H9 (cell line): ENCODE data around the gene MYO18A. TPM values are rescaled to one million over a fixed set of nuclear protein-coding genes. Genes with fewer than 3 reads are reported as not detected.

ENCODE experiments used
- DNase-seq: peaks from one replicate; pipeline ENCODE4 v3.0.0-alpha.2; 2017
- H2AFZ ChIP-seq: one replicate; pipeline ENCODE4 v1.6.1; 2013; ENCODE audit warnings: mild to moderate bottlenecking, low read length, control low read depth, moderate library complexity
- H2AK5ac ChIP-seq: 2 replicates; pipeline ENCODE4 v1.6.1; 2013; ENCODE audit warnings: low read length, control low read depth, mixed read lengths; ENCODE audit not compliant: insufficient read length
- H2BK120ac ChIP-seq: one replicate; pipeline ENCODE4 v1.6.1; 2013; ENCODE audit warnings: low read depth, mild to moderate bottlenecking, low read length, control low read depth, inconsistent platforms; ENCODE audit not compliant: poor library complexity, severe bottlenecking
- H2BK12ac ChIP-seq: 2 replicates; pipeline ENCODE4 v1.6.1; 2013; ENCODE audit warnings: low read length, control low read depth, mixed read lengths, low read depth; ENCODE audit not compliant: insufficient read length
- H2BK15ac ChIP-seq: 2 replicates; pipeline ENCODE4 v1.6.1; 2013; ENCODE audit warnings: low read depth, low read length, control low read depth
- H2BK20ac ChIP-seq: one replicate; pipeline ENCODE4 v1.6.1; 2013; ENCODE audit warnings: low read depth, mild to moderate bottlenecking, low read length, control low read depth, inconsistent platforms; ENCODE audit not compliant: poor library complexity, severe bottlenecking
- H2BK5ac ChIP-seq: 2 replicates; pipeline ENCODE4 v1.6.1; 2013; ENCODE audit warnings: low read length, control low read depth, mixed read lengths; ENCODE audit not compliant: insufficient read length
- H3K14ac ChIP-seq: 2 replicates; pipeline ENCODE4 v1.6.1; 2013; ENCODE audit warnings: low read length, control low read depth; ENCODE audit not compliant: insufficient read depth
- H3K18ac ChIP-seq: 2 replicates; pipeline ENCODE4 v1.6.1; 2013; ENCODE audit warnings: low read depth, mild to moderate bottlenecking, mixed read lengths, low read length, control low read depth; ENCODE audit not compliant: insufficient read length
- H3K23ac ChIP-seq: 2 replicates; pipeline ENCODE4 v1.6.1; 2013; ENCODE audit warnings: low read length, control low read depth, mixed read lengths, low read depth; ENCODE audit not compliant: insufficient read length
- H3K23me2 ChIP-seq: 2 replicates; pipeline ENCODE4 v1.6.1; 2013; ENCODE audit warnings: low read depth, mild to moderate bottlenecking, mixed read lengths, low read length, control low read depth; ENCODE audit not compliant: insufficient read length, poor library complexity, severe bottlenecking
- H3K27ac ChIP-seq: 2 replicates; pipeline ENCODE4 v1.5.1; 2013; ENCODE audit warnings: low read length, control low read depth, mixed read lengths, low read depth; ENCODE audit not compliant: insufficient read length
- H3K27me3 ChIP-seq: 2 replicates; pipeline ENCODE4 v1.6.1; 2013; ENCODE audit warnings: low read length, control low read depth, inconsistent platforms; ENCODE audit not compliant: insufficient read depth
- H3K4ac ChIP-seq: 2 replicates; pipeline ENCODE4 v1.6.1; 2013; ENCODE audit warnings: low read depth, mild to moderate bottlenecking, control low read depth, inconsistent platforms, low read length, moderate library complexity
- H3K4me1 ChIP-seq: 2 replicates; pipeline ENCODE4 v1.6.1; 2013; ENCODE audit warnings: low read length, control low read depth, inconsistent platforms; ENCODE audit not compliant: insufficient read depth
- H3K4me2 ChIP-seq: 2 replicates; pipeline ENCODE4 v1.6.1; 2013; ENCODE audit warnings: low read length, control low read depth, mixed read lengths; ENCODE audit not compliant: insufficient read length, insufficient read depth
- H3K56ac ChIP-seq: 2 replicates; pipeline ENCODE4 v1.6.1; 2013; ENCODE audit warnings: low read depth, mild to moderate bottlenecking, mixed read lengths, low read length, control low read depth; ENCODE audit not compliant: insufficient read length
- H3K79me1 ChIP-seq: 2 replicates; pipeline ENCODE4 v1.6.1; 2013; ENCODE audit warnings: low read depth, mild to moderate bottlenecking, moderate library complexity, low read length, control low read depth, inconsistent platforms; ENCODE audit not compliant: insufficient read depth, poor library complexity, severe bottlenecking
- H3K79me2 ChIP-seq: 2 replicates; pipeline ENCODE4 v1.6.1; 2013; ENCODE audit warnings: low read length, control low read depth, inconsistent platforms; ENCODE audit not compliant: insufficient read depth
- H3K9ac ChIP-seq: 2 replicates; pipeline ENCODE4 v1.6.1; 2013; ENCODE audit warnings: low read length, control low read depth, mixed read lengths; ENCODE audit not compliant: insufficient read length; ENCODE audit errors: extremely low read depth
- H3K9me3 ChIP-seq: one replicate; pipeline ENCODE4 v1.6.1; 2013; ENCODE audit warnings: low read depth, low read length, inconsistent platforms; ENCODE audit not compliant: control insufficient read depth
- H3T11ph ChIP-seq: one replicate; pipeline ENCODE4 v1.6.1; 2013; ENCODE audit warnings: mild to moderate bottlenecking, low read length, control low read depth, inconsistent platforms
- H4K20me1 ChIP-seq: one replicate; pipeline ENCODE4 v1.6.1; 2013; ENCODE audit not compliant: control insufficient read depth, insufficient read length, insufficient read depth
- H4K5ac ChIP-seq: 2 replicates; pipeline ENCODE4 v1.6.1; 2013; ENCODE audit warnings: low read depth, mild to moderate bottlenecking, mixed read lengths, low read length, control low read depth; ENCODE audit not compliant: insufficient read length
- H4K8ac ChIP-seq: replicated peaks from 2 replicates; pipeline ENCODE4 v1.6.1; 2013; ENCODE audit warnings: low read length, control low read depth, mixed read lengths, low read depth; ENCODE audit not compliant: insufficient read length
- H4K91ac ChIP-seq: 2 replicates; pipeline ENCODE4 v1.6.1; 2013; ENCODE audit warnings: low read depth, mild to moderate bottlenecking, moderate library complexity, mixed read lengths, low read length, control low read depth; ENCODE audit not compliant: insufficient read length
- H3K27ac Mint-ChIP-seq, 3 experiments: 2 replicates in 2 of 3; 3 replicates in 1 of 3; pipeline ENCODE4 v1.8.0; 2020 to 2021; ENCODE audit warnings: mixed read lengths in 3 of 3, mild to moderate bottlenecking in 1 of 3, moderate library complexity in 1 of 3
- H3K27me3 Mint-ChIP-seq: 2 replicates; pipeline ENCODE4 v1.8.0; 2021; ENCODE audit warnings: low read depth, mild to moderate bottlenecking, moderate library complexity, mixed read lengths
- H3K36me3 Mint-ChIP-seq, 3 experiments: 2 replicates in 2 of 3; 3 replicates in 1 of 3; pipeline ENCODE4 v1.8.0; 2020 to 2021; ENCODE audit warnings: low read depth in 3 of 3, mixed read lengths in 3 of 3; ENCODE audit not compliant: insufficient read depth in 1 of 3
- H3K4me1 Mint-ChIP-seq, 2 experiments: 2 replicates each; pipeline ENCODE4 v1.8.0; 2020; ENCODE audit warnings: mixed read lengths in 2 of 2
- H3K4me3 Mint-ChIP-seq, 2 experiments: 2 replicates in 1 of 2; 3 replicates in 1 of 2; pipeline ENCODE4 v1.8.0; 2020 to 2021; ENCODE audit warnings: mild to moderate bottlenecking in 2 of 2, mixed read lengths in 2 of 2, moderate library complexity in 1 of 2
- H3K9me3 Mint-ChIP-seq, 2 experiments: 2 replicates in 1 of 2; 3 replicates in 1 of 2; pipeline ENCODE4 v1.8.0; 2020; ENCODE audit warnings: mild to moderate bottlenecking in 2 of 2, mixed read lengths in 2 of 2, moderate library complexity in 1 of 2
- WGBS: extraction: QIAGEN DNeasy Blood & Tissue Kit; methylation state at CpG from one replicate; pipeline ENCODE4 v1.1.7; 2013; ENCODE audit warnings: missing lambda C conversion rate, low lambda C conversion rate, mixed read lengths; ENCODE audit not compliant: insufficient read length; ENCODE audit errors: extremely low coverage; 5-methylcytosine and 5-hydroxymethylcytosine counted together
- total RNA-seq: library from RNA; stranded (reverse); gene quantifications from 2 replicates; pipeline ENCODE4 v1.2.1, GENCODE V29; 2021
- TF ChIP-seq, protein P1 (sequence below): fragments of 200-600 bp; sonication (generic); conservative IDR thresholded peaks from 3 replicates; pipeline ENCODE4 v1.8.0; 2021; ENCODE audit warnings: antibody characterized with exemption, mild to moderate bottlenecking

Gene MYO18A
- total RNA-seq, 1 experiment from 2014 or later: 21.6 TPM

GRCh38 chr17:29116804-29117753 lies 63.1 kb downstream of the MYO18A start:
- Mint-ChIP-seq H3K36me3 (peaks cover 2 to 14% (median 6%) of the 10 kb centered on the region in 3 experiments; a peak in 3 of 7 replicates), H3K9me3 (no peaks in the 10 kb centered on the region; a peak in 1 of 5 replicates), H3K4me1 (peaks cover 10 to 14% of the 10 kb centered on the region in 2 experiments), H3K27ac (peak overlapping the region in 1 of 3 experiments; percentile 53; a peak in 2 of 7 replicates), H3K4me3 (peak overlapping the region in 1 of 2 experiments; percentile 58; a peak in 2 of 5 replicates), H3K27me3 (no peaks in the 10 kb centered on the region)
- H2BK120ac ChIP-seq: no peak overlapping the region
- no peak overlapping the region for H4K5ac ChIP-seq
- no peak overlapping the region for H2AFZ ChIP-seq
- no peaks in the 10 kb centered on the region for H3K23me2 ChIP-seq
- H4K8ac ChIP-seq: no peak overlapping the region
- no peak overlapping the region for H3K4ac ChIP-seq
- no peak overlapping the region for H2BK15ac ChIP-seq
- H2BK5ac ChIP-seq: no peak overlapping the region
- H3K56ac ChIP-seq: no peak overlapping the region
- H4K91ac ChIP-seq: no peak overlapping the region
- no peak overlapping the region for H3K9ac ChIP-seq
- H4K20me1 ChIP-seq: no peaks in the 10 kb centered on the region
- H3K27me3 ChIP-seq: no peaks in the 10 kb centered on the region
- no peak overlapping the region for H3K23ac ChIP-seq
- H2BK12ac ChIP-seq: no peak overlapping the region
- DNase-seq: peak; percentile 93
- no peak overlapping the region for H3K27ac ChIP-seq
- H2AK5ac ChIP-seq: no peak overlapping the region
- WGBS: no CpG with 5 or more reads among the region's 26 CpGs
- H3K9me3 ChIP-seq: no peaks in the 10 kb centered on the region
- H3K4me1 ChIP-seq: no peaks in the 10 kb centered on the region
- H3K18ac ChIP-seq: no peak overlapping the region
- H3K79me2 ChIP-seq: no peaks in the 10 kb centered on the region
- no peaks in the 10 kb centered on the region for H3K79me1 ChIP-seq
- H2BK20ac ChIP-seq: no peak overlapping the region
- TF ChIP-seq, protein P1, sequence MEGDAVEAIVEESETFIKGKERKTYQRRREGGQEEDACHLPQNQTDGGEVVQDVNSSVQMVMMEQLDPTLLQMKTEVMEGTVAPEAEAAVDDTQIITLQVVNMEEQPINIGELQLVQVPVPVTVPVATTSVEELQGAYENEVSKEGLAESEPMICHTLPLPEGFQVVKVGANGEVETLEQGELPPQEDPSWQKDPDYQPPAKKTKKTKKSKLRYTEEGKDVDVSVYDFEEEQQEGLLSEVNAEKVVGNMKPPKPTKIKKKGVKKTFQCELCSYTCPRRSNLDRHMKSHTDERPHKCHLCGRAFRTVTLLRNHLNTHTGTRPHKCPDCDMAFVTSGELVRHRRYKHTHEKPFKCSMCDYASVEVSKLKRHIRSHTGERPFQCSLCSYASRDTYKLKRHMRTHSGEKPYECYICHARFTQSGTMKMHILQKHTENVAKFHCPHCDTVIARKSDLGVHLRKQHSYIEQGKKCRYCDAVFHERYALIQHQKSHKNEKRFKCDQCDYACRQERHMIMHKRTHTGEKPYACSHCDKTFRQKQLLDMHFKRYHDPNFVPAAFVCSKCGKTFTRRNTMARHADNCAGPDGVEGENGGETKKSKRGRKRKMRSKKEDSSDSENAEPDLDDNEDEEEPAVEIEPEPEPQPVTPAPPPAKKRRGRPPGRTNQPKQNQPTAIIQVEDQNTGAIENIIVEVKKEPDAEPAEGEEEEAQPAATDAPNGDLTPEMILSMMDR: peak; percentile 99
- no peak overlapping the region for H3K14ac ChIP-seq
- no peak overlapping the region for H3K4me2 ChIP-seq
- no peak overlapping the region for H3T11ph ChIP-seq
